Measurements from ENCODE around the gene MICALL2.

MICALL2 gene

GRCh38 chr7:1397491-1398327, 61.6 kb downstream of the MICALL2 start:
- DNase-seq (ENCODE audit: low read depth) = no peak
- no peak overlapping the region for H3K4me3 ChIP-seq (ENCODE audit: control insufficient read depth, low read depth, low read length)
- no peak for TF ChIP-seq CTCF (IDR thresholded peaks at IDR 0.05; ENCODE audit: control insufficient read depth, insufficient read depth, low read depth, low read length, missing control alignments)

GRCh38 chr7:1396195-1396594, 63.1 kb downstream of the MICALL2 start:
- H3K4me3 ChIP-seq (ENCODE audit: control insufficient read depth, low read depth, low read length) = no peak overlapping the region
- no peak for DNase-seq (ENCODE audit: low read depth)
- TF ChIP-seq CTCF (IDR thresholded peaks at IDR 0.05; ENCODE audit: control insufficient read depth, insufficient read depth, low read depth, low read length, missing control alignments) = no peak

GRCh38 chr7:1395211-1396070, 63.8 kb downstream of the MICALL2 start:
- H3K4me3 ChIP-seq (ENCODE audit: control insufficient read depth, low read depth, low read length) = no peak overlapping the region
- no peak for TF ChIP-seq CTCF (IDR thresholded peaks at IDR 0.05; ENCODE audit: control insufficient read depth, insufficient read depth, low read depth, low read length, missing control alignments)
- DNase-seq (ENCODE audit: low read depth) = no peak

- no peak overlapping the region for H3K4me3 ChIP-seq (ENCODE audit: control insufficient read depth, low read depth, low read length)
- DNase-seq (ENCODE audit: low read depth) = no peak
- TF ChIP-seq CTCF (IDR thresholded peaks at IDR 0.05; ENCODE audit: control insufficient read depth, insufficient read depth, low read depth, low read length, missing control alignments) = no peak
These were observed 64.9 kb downstream of the MICALL2 start for GRCh38 chr7:1394371-1394770.

- H3K4me3 ChIP-seq (ENCODE audit: control insufficient read depth, low read depth, low read length) = no peak overlapping the region
- no peak for DNase-seq (ENCODE audit: low read depth)
- TF ChIP-seq CTCF (IDR thresholded peaks at IDR 0.05; ENCODE audit: control insufficient read depth, insufficient read depth, low read depth, low read length, missing control alignments) = no peak
These were observed 65.8 kb downstream of the MICALL2 start for GRCh38 chr7:1393421-1393820.

- TF ChIP-seq CTCF (IDR thresholded peaks at IDR 0.05; ENCODE audit: control insufficient read depth, insufficient read depth, low read depth, low read length, missing control alignments) = no peak
- H3K4me3 ChIP-seq (ENCODE audit: control insufficient read depth, low read depth, low read length) = no peak overlapping the region
- DNase-seq (ENCODE audit: low read depth) = no peak
These were observed 66.7 kb downstream of the MICALL2 start for GRCh38 chr7:1392556-1392955.

All from AG09309 (cell line).